Medulla oblongata (tissue), 1 donor: ENCODE measurements around the gene NFKB1.
"Not testable (repeated sequence)": the region's sequence is repeated elsewhere in the genome, so short reads cannot be mapped to it uniquely, and the experiment has no call there.

Source experiments
- DNase-seq: peaks from one replicate; pipeline ENCODE4 v3.0.0-alpha.2; 2015; ENCODE audit errors: extremely low spot score

Gene NFKB1

GRCh38 chr4:102500696-102501446 lies at the start of gene NFKB1:
TSS of gene NFKB1 (plus strand) at chr4:102501359. CDS start at chr4:102525519, 24,160 bp downstream.
- DNase-seq: peak; percentile 75

- no peak for DNase-seq
These were observed 48.3 kb upstream of the NFKB1 start for GRCh38 chr4:102452854-102453253.

- no peak for DNase-seq
These were observed 47.3 kb upstream of the NFKB1 start for GRCh38 chr4:102453827-102454226.

DNA sequence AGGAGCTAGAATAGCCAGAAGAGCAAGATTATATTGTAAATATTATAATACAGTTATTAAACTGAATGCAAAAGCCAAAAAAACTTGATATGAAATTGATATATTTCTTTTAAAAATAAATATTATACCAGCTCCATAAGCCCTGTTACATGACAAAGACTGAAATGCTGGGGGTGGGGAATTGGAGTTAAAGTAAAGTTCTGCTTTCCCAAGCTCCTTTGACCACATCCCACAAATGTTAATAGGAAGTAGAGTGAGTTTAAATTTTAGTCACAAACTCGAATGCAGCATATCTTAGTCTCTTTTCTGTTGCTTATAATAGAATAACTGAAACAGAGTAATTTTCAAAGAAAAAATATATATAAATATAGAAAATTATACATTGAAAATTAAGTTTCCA lies 46.9 kb upstream of the NFKB1 start:
- peak; percentile 21 for DNase-seq

DNA sequence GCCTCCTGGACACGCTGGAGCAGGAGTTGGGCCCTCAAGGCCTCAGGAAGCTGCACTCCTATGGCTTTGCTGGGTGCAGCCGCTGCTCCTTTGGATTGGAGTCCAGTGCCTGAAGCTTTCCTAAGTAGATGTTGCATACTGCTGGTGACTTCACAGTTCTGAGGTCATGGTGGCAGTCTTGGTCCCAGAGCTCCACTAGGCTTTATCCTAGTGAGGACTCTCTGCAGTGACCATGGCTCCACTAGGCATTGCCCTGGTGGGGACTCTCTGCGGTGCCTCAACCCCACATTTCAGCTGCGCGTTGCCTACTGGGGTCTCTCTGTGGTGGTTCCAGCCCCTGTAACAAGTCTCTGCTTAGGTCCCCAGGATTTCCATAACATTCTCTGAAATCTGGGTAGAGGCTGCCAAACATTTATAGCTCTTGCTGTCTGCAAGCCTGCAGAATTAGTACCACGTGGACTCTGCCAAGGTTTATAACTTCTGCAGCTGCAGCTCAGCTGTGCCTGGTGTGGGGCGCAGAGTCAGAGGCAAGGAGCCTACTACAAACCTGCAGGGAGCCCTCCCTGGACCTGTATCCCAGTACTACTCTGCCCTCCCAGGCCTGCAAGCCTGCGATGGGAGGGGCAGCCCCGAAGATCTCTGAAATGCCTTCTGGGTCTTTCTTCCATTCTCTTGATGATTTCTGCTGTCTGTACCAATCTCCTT lies 46.0 kb upstream of the NFKB1 start:
- no peak for DNase-seq

DNA sequence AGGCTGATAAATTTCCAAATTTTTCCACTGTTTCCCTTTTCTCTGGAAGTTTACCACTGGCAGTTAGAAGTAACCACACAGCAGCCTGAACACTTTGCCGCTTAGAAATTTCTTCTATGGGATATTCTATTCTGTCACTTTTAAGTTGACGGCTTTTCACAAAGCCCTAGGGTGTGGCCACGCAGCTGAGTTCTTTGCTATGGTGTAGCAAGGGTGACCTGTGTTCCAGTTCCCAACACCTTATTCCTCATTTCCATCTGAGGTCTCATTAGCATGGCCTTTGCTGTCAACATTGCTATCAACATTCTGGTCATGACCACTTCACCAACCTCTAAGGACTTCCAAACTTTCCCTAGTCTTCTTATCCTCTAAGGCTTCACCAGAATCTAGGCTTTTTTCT lies 45.4 kb upstream of the NFKB1 start:
- DNase-seq: no peak

GRCh38 chr4:102466298-102466697 lies 34.9 kb upstream of the NFKB1 start:
- DNase-seq: no peak

- DNase-seq: no peak
These were observed 31.4 kb upstream of the NFKB1 start for GRCh38 chr4:102469806-102470205.

GRCh38 chr4:102472441-102473013 lies 28.6 kb upstream of the NFKB1 start:
- DNase-seq: no peak

GRCh38 chr4:102473476-102473875 lies 27.7 kb upstream of the NFKB1 start:
- DNase-seq: no peak

- no peak for DNase-seq
These were observed 26.2 kb upstream of the NFKB1 start for GRCh38 chr4:102474736-102475504.

GRCh38 chr4:102477657-102478056 lies 23.5 kb upstream of the NFKB1 start:
- DNase-seq: no peak

GRCh38 chr4:102478186-102478585 lies 23.0 kb upstream of the NFKB1 start:
- DNase-seq: no peak

- DNase-seq: not testable (repeated sequence)
These were observed 21.3 kb upstream of the NFKB1 start for GRCh38 chr4:102479832-102480231.

DNA sequence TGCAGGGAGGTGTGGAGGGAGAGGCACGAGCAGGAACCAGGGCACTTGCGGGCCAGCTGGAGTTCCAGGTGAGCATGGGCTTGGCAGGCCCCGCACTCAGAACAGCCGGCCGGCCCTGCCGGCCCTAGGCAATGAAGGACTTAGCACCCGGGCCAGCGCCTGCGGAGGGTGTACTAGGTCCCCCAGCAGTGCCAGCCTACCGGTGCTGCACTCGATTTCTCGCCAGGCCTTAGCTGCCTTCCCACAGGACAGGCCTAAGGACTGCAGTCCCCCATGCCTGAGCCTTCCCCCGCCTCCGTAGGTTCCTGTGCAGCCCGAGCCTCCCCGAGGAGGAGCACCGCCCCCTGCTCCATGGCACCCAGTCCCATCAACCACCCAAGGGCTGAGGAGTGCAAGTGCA lies 18.0 kb upstream of the NFKB1 start:
- DNase-seq: no peak

DNA sequence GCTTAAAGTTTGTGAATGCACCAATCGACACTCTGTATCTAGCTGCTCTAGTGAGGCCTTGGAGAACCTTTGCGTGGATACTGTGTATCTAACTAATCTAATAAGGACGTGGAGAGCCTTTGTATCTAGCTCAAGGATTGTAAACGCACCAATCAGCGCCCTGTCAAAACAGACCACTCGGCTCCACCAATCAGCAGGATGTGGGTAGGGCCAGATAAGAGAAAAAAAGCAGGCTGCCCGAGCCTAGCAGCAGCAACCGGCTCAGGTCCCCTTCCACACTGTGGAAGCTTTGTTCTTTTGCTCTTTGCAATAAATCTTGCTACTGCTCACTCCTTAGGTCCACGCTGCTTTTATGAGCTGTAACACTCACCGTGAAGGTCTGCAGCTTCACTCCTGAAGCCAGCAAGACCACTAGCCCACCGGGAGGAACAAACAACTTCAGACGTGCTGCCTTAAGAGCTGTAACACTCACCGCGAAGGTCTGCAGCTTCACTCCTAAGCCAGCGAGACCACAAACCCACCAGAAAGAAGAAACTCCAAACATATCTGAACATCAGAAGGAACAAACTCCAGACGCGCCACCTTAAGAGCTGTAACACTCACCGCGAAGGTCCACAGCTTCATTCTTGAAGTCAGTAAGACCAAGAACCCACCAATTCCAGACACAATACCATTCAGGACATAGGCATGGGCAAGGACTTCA lies 17.0 kb upstream of the NFKB1 start:
- DNase-seq: not testable (repeated sequence)

- no peak for DNase-seq
These were observed 8.5 kb upstream of the NFKB1 start for GRCh38 chr4:102492531-102493241.

- no peak for DNase-seq
These were observed 7.9 kb upstream of the NFKB1 start for GRCh38 chr4:102493257-102493656.

GRCh38 chr4:102493794-102494193 lies 7.4 kb upstream of the NFKB1 start:
- DNase-seq: no peak

- no peak for DNase-seq
These were observed 6.6 kb upstream of the NFKB1 start for GRCh38 chr4:102494603-102495002.

DNA sequence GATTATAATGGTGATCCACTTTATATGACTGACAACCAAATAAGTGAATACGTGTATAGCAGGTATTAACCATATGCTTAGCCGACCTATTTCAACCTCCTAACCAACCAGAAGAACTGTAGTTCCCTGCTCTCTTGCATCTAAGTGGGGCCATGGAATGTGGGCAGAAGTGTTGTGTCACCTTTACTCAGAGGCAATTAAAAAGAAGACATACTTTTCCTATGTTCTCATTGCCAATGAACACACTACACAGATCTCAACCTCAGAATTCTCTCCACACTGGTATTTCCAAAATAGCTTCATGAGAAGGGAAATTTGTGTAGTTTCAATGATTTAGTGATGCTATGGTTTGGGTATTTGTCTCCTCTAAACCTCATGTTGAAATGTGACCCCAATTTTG lies 3.2 kb upstream of the NFKB1 start:
- no peak for DNase-seq
